Fibroblast of skin of left biceps (primary cell): Measurements from ENCODE around the gene ST3GAL5.
"Not testable (repeated sequence)": the region's sequence is repeated elsewhere in the genome, so short reads cannot be mapped to it uniquely, and the experiment has no call there.

Experiments
- DNase-seq, 2 experiments: peaks; one replicate each; pipeline ENCODE4 v3.0.0-alpha.2; 2013; ENCODE audit warnings: low read depth in 2 of 2

The ST3GAL5 gene

DNA sequence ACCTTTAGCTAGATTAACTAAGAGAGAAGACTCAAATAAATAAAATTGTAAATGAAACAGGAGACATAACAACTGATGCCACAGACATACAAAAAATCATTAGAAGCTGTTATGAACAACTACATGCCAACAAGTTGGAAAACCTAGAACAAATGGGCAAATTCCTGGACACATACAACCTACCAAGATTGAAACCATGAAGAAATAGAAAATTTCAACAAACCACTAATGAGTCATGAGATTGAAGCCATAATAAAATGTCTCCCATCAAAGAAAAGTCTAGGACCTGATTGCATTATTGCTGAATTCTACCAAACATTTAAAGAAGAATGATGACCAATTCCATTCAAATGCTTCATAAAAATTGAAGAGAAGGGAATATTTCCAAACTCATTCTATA, 54.3 kb downstream of the ST3GAL5 start:
- DNase-seq: no peak

- DNase-seq: no peak
Measured at GRCh38 chr2:85831735-85832134, 57.1 kb downstream of the ST3GAL5 start.

- no peak for DNase-seq
Measured at GRCh38 chr2:85830645-85831044, 58.1 kb downstream of the ST3GAL5 start.

DNA sequence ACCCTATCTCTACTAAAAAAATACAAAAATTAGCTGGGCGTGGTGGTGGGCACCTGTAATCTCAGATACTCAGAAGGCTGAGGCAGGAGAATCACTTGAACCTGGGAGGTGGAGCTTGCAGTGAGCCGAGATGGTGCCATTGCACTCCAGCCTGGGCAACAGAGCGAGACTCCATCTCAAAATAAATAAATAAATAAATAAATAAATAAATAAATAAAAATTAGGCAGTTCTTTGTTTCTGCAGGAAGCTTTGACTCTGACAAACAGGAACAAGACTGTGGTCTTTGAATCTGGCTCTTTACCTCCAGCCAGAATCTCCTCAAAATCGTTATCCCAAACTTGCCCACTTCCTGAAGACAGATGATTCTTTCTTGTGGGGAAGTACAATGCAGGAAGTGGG, 59.4 kb downstream of the ST3GAL5 start:
- not testable (repeated sequence) for DNase-seq

DNA sequence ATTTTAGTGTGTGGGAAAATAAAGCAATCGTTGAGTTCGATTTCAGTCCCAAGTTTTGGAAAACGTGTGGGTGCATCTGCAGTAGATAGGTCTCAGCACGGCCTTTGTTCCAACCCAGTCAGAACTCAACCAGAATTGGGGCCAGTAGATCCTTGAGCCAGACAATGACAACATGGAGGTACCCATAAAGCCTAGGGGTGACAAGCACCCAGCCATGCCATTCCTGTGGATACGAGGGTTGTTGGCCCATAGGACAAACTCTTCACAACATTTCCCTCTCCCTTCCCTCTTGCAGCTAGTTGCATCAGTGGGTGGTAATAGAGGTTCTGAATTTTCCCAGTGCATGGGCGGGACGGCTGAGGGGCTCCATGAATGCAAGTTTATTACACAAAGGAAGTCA, 60.1 kb downstream of the ST3GAL5 start:
- no peak for DNase-seq

GRCh38 chr2:85827879-85828569, 60.8 kb downstream of the ST3GAL5 start:
- no peak for DNase-seq

DNA sequence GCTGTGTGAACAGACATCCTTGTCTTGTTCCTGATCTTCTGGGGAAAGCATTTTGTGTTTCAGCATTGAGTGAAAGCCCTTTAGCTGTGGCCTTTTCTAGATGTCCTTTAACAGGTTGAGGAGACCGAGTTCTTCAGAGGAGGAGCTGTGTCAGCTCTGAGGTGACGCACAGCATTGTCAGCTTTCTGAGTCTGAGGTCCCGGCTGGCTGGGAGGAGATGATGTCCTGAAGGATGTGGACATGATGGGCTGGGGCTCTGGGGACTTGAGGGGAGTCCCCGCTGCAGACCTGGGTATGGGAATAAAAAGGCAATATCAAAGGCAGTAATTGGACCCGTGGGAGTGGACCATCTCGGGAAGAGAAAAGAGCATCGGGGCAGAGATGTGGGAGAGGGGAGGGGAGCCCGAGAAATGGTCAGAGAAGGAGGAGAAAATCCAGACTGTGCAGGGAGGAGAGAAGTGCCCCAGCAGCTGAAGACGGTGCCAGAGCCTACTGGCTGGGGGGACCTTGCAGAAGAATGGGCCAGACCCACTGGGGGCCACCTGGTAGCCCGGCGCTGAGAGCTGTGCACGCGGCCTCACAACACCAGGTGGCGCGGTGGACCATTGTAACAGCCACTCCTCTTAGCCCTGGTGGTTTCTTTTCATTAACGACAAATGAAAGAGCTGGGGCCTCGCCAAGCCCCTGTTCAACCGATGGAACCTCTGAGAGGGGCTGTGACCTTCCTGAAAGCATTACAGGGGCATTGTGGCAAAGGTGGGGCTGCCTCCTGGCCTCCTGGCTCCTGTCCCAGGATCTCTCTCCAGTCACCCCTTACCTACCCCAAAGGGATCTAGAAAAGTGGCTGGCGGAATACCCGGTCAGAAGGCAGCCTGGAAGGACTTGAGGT, 61.6 kb downstream of the ST3GAL5 start:
- no peak for DNase-seq

- no peak for DNase-seq
Measured at GRCh38 chr2:85823951-85824350, 64.8 kb downstream of the ST3GAL5 start.

DNA sequence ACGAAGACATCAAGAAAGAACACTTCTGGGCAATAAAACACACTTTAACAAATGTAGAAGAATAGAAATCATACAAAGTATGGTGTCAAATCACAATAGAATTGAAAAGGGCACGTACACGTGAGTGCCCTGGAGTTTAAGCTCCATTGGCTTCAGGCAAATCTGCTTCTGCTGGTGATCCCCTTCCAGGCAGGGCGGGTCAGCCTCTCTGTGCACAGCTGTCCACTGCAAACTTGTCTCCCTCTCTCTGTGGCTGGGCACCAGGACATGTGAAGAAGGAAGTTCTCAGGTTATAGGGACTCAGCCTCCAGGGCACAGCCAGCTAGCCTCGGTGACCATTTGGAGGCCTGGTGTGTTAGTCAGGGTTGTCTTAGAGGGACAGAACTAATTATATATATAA, 66.0 kb downstream of the ST3GAL5 start:
- DNase-seq: no peak

DNA sequence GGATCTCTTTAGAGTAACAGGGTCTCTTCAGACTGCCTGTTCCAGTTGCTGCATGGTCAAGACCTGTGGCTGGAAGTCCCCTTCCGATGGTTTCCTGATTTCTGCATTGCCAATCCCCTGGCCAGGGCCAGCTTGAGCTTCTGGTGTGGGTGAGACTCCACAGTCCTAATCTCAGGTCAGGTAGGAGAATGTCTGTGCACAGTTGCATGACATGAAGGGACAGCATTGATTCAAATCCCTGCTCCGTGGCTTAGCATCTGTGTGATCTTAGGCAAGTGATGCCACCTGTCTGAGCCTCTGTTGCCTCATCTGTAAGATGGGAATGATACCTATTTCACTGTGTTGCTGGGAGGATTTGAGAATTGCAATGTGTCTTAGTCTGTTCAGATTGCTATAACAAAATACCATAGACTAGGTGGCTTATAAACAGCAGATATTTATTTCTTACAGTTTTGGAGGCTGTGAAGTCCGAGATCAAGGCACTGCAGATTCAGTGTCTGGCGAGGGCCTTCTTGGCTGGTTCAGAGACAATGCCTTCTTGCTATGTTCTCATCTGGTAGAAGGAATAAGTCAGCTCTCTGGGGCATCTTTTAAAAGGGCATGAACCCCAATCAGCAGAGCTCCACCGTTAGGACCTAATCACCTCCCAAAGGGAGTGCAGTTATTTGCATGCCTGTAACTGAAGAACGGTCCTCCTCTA, 68.8 kb downstream of the ST3GAL5 start:
- no peak for DNase-seq

GRCh38 chr2:85814802-85815550, 73.8 kb downstream of the ST3GAL5 start:
- DNase-seq: no peak

GRCh38 chr2:85813982-85814801, 74.6 kb downstream of the ST3GAL5 start:
- peak in 1 of 2 experiments; percentile 45 for DNase-seq

GRCh38 chr2:85813211-85813981, 75.4 kb downstream of the ST3GAL5 start:
- DNase-seq: no peak

GRCh38 chr2:85812094-85812735, 76.6 kb downstream of the ST3GAL5 start:
- DNase-seq: no peak

DNA sequence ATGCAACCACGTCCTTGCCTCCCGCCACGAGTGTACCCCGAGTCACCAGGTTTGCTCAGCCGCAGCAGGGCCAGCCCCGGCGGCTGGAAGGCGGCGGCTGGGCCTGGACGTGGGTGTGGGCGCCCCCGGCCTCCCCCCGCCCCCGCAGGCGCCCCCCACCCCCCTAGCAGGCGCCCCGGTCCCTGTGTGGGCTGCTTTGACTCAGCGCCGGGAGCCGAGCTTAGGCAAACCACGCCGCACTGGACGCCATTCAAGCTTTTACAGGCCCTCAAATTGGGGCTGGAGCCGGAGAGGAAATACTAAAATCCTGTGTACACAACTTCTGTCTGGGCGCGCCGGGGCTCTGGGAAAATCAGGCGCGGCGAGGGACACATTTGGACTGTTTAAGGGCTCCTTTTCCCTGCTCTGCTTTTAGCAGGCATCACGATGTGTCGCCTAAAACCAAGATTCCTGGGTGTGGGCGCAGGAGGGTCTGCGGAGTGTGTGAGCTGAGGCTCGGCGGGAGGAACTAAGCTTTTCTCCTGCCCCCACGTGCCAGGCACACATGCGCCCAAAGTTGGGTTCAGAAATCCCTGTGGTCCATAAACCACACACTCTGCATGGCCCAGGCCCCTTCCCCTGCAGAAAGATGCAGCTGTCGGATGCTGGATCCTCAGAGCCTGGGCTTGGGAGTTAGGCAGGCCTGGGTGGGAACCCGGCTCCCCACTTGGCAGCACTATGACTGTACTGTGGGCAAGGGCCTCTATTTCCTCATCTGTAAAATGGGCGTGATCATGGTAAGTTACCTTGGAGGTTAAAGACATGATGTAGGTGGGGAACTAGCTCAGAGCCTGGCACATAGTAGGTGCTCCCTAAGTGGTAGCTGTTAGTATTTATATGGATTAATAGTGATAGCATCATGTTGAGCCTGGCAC, 77.4 kb downstream of the ST3GAL5 start:
- peak; percentile 47 to 53 for DNase-seq

DNA sequence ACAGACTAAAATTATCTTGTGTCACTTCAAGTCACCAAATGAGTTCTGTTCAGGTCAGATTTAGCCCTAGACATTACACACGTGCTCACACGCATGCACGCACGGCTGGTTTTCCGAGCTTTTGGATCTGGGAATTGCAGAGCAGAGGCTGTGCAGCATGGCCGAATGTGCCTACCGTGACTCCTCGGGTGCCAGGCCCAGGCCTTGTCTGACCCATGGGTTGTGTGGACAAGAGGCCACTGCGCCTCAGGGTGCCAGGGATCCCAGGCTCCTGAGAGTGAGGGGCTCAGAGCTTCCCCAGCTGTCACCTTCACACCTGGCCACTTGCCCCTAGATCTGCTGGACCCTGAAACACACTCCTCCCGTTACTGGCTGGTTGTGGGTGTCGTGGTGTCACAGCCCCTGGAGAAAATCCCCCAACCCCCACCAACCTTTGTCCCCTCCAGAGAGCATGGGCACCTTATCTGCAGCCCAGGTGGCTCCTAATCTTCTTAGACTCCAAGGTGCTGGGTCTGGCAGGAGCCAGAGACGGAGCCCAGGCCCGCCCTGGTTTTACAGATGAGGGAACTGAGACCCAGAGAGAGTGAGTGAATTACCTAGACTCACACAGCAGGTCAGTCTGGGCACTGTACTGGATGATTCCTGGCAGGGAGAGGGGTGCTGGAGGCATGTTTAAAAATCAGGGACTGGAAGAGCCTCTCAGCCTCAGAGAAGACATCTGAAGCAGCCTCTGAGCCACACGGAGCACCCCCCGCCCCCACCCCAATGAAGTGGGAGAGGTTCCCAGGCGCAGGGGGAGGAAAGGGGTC, 78.2 kb downstream of the ST3GAL5 start:
- no peak for DNase-seq

- no peak for DNase-seq
Measured at GRCh38 chr2:85807756-85808155, 81.0 kb downstream of the ST3GAL5 start.
